ENCODE data around the gene APBB2. TPM values are rescaled to one million over a fixed set of nuclear protein-coding genes. Genes with fewer than 3 reads are reported as not detected.
"Not testable (repeated sequence)": the region's sequence is repeated elsewhere in the genome, so short reads cannot be mapped to it uniquely, and the experiment has no call there.

Gene APBB2
- total RNA-seq, 2 donors from 2014 or later, result 34.8 to 42.8 TPM

GRCh38 chr4:41050880-41051775 lies 163.2 kb downstream of the APBB2 start:
- no peak for DNase-seq
- TF ChIP-seq CTCF (IDR thresholded peaks at IDR 0.05) (no peak), POLR2A (IDR thresholded peaks at IDR 0.05) (no peak)
- Histone ChIP-seq H3K9me3 (no peaks in the 10 kb centered on the region), H3K36me3 (replicated peaks in 1 of 2; ENCODE audit: insufficient read depth in 1 of 2, low read depth in 2 of 2) (no peaks in the 10 kb centered on the region), H3K4me3 (no peak overlapping the region), H3K27me3 (no peaks in the 10 kb centered on the region), H3K27ac (no peak overlapping the region), H3K4me1 (no peaks in the 10 kb centered on the region)
- WGBS, 2 donors, result 94 to 95% methylated on average over 11 of the region's 11 CpGs
- peak; percentile 33 for ATAC-seq
- intact Hi-C loops (cut with DNase I), result no loop called here

DNA sequence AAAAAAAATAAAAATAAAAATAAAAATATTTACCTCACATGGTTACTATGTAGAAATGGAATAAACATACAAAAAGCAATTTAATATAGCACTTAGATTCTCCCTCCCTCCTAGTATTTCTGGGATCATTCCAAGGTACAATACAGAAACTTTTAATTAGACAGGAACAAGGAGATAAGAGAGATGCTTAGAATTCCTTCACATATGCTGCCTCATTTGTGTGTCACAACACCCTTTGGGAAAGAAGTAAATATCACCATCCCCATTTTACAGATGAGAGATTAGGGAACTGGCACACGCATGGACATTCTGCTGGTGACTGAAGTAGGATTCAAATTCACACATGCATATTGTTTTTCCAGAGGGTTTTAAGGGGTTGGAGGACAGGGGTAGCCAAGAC lies 164.2 kb downstream of the APBB2 start:
- Histone ChIP-seq H3K4me3 (no peak overlapping the region), H3K27ac (no peak overlapping the region), H3K36me3 (replicated peaks in 1 of 2; ENCODE audit: insufficient read depth in 1 of 2, low read depth in 2 of 2) (no peaks in the 10 kb centered on the region), H3K4me1 (no peaks in the 10 kb centered on the region), H3K9me3 (no peaks in the 10 kb centered on the region), H3K27me3 (no peaks in the 10 kb centered on the region)
- no peak for TF ChIP-seq CTCF (IDR thresholded peaks at IDR 0.05)
- no peak for TF ChIP-seq POLR2A (IDR thresholded peaks at IDR 0.05)
- DNase-seq, result no peak
- intact Hi-C loops (cut with DNase I), result no loop called here
- no peak for ATAC-seq
- WGBS, 2 donors, result 82 to 100% methylated on average over 1 of the region's 1 CpG

GRCh38 chr4:41049176-41049575 lies 165.2 kb downstream of the APBB2 start:
- H3K27ac ChIP-seq; H3K36me3 ChIP-seq (replicated peaks in 1 of 2; ENCODE audit: insufficient read depth in 1 of 2, low read depth in 2 of 2); H3K4me1 ChIP-seq; H3K4me3 ChIP-seq; ATAC-seq; DNase-seq; intact Hi-C loops (cut with DNase I); H3K9me3 ChIP-seq; H3K27me3 ChIP-seq: not testable (repeated sequence)
- 97 to 98% methylated on average over 4 to 15 of the region's 40 CpGs for WGBS, 2 donors

DNA sequence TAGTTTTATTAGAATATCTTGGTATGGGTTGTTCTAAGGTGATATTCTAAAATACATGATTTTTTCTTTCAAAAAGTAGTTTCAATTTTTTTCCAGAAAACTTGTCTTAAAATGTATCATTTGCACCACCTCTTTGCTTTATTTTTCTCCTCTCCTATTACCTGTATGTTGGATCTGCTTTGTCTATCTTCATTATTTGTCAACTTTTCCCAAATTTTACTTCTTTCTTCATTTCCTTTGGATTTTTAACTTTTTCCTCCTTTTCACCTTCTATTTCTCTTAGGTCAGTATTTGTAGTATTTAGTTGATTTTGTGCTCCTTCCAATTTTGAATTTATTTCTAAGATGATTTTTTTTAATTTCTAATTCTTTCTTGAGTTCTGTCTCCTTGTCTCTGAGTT lies 169.6 kb downstream of the APBB2 start:
- intact Hi-C loops (cut with DNase I), result no loop called here
- TF ChIP-seq CTCF (IDR thresholded peaks at IDR 0.05) (no peak), POLR2A (IDR thresholded peaks at IDR 0.05) (no peak)
- no peaks in the 10 kb centered on the region for H3K27me3 ChIP-seq
- H3K27ac ChIP-seq, result no peak overlapping the region
- no peak overlapping the region for H3K4me3 ChIP-seq
- H3K4me1 ChIP-seq, result no peaks in the 10 kb centered on the region
- no peaks in the 10 kb centered on the region for H3K36me3 ChIP-seq (replicated peaks in 1 of 2; ENCODE audit: insufficient read depth in 1 of 2, low read depth in 2 of 2)
- no peak for ATAC-seq
- H3K9me3 ChIP-seq, result no peaks in the 10 kb centered on the region
- no peak for DNase-seq

DNA sequence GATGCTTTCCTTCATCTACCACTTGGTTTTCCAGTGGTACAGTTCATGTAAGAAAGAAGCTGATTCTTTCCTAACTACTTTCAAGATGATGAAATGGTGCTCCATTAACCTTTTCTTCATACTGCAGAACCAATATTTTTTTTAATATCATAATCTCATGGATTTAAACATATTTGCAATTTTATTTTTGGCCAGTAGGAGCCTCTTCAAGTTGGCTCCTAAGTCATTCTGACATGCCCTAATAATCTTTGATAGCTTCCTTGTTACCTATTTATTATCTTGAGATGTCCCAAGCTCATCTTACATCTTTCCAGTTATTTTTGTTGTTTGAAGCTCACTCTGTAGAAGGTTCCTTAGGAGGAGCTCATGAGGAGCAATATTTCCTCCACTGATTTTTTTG lies 170.2 kb downstream of the APBB2 start:
- TF ChIP-seq CTCF (IDR thresholded peaks at IDR 0.05) (no peak), POLR2A (IDR thresholded peaks at IDR 0.05) (no peak)
- H3K27me3 ChIP-seq, result no peaks in the 10 kb centered on the region
- H3K4me1 ChIP-seq, result no peaks in the 10 kb centered on the region
- H3K4me3 ChIP-seq, result no peak overlapping the region
- H3K9me3 ChIP-seq, result no peaks in the 10 kb centered on the region
- ATAC-seq (no peak), DNase-seq (no peak)
- no peak overlapping the region for H3K27ac ChIP-seq
- intact Hi-C loops (cut with DNase I), result no loop called here
- H3K36me3 ChIP-seq (replicated peaks in 1 of 2; ENCODE audit: insufficient read depth in 1 of 2, low read depth in 2 of 2), result no peaks in the 10 kb centered on the region
